GM18526 (cell line): ENCODE data around the gene PRPH.
A peak's percentile ranks its signal among the peaks of the same experiment; 100 is the strongest.

ENCODE experiments used
- POLR2A ChIP-seq: IDR thresholded peaks from 3 replicates; pipeline ENCODE4 v1.6.1; 2011; ENCODE audit not compliant: insufficient read length; ENCODE audit errors: extremely low read depth

PRPH gene

GRCh38 chr12:49294086-49294803 lies 702 bp upstream of the PRPH start:
- TF ChIP-seq POLR2A = no peak

- TF ChIP-seq POLR2A = no peak
Measured at GRCh38 chr12:49294804-49295081, 204 bp upstream of the PRPH start.

GRCh38 chr12:49296034-49296835 lies 1.3 kb downstream of the PRPH start:
- TF ChIP-seq POLR2A = no peak

DNA sequence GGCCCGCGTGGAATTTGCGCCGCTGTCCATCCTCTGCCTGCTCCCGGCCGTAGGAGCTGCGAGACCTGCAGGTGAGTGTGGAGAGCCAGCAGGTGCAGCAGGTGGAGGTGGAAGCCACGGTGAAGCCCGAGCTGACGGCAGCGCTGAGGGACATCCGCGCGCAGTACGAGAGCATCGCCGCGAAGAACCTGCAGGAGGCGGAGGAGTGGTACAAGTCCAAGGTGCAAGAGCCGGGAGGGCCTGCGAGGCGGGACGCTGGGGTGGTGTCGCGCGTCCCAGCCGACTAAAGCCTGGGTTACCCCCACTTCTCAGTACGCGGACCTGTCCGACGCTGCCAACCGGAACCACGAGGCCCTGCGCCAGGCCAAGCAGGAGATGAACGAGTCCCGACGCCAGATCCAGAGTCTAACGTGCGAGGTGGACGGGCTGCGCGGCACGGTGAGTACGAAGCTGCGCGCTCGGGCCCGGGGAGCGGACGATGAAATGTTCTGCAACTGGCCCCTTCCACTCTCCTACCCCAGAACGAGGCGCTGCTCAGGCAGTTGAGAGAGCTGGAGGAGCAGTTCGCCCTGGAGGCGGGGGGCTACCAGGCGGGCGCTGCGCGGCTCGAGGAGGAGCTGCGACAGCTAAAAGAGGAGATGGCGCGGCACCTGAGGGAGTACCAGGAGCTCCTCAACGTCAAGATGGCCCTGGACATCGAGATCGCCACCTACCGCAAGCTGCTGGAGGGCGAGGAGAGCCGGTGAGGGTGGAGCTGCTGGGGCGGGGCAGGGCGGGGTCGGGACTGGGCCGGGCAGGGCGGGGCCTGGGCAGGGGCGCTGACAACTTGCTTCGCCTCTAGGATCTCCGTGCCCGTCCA lies 2.1 kb downstream of the PRPH start:
- TF ChIP-seq POLR2A = no peak

DNA sequence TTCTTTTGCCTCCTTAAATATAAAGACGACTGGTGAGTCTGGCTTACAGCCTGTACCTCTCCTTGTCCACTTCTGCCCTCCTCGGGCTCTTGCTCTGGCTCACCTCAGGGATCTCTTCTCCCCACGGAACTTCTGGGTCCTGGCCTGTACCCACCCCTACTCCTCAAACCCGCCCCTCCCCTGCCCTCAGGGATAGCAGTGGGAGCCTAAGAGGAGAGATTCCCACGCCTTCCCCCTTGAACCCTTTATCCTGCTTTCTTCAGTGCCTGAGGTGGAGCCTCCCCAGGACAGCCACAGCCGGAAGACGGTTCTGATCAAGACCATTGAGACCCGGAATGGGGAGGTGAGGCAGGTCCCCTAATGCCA lies 2.7 kb downstream of the PRPH start:
- TF ChIP-seq POLR2A = no peak

DNA sequence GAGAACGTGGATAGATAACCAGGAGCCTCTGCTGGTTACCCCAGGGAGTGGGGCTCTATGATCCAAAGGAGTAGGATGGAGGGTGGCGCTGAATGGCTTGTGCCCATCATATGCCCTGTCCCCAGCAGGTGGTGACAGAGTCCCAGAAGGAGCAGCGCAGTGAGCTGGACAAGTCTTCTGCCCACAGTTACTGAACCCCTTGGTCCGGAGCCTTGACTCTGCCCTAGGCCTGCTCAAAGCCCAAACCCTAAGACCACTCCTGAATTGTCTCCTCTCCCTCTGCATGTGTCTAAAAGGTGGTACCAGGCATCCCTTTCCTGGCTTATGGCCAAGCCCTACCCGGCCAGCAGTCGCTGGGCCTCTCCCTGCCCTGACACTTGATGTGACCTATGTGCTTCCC lies 3.2 kb downstream of the PRPH start:
- no peak for TF ChIP-seq POLR2A

DNA sequence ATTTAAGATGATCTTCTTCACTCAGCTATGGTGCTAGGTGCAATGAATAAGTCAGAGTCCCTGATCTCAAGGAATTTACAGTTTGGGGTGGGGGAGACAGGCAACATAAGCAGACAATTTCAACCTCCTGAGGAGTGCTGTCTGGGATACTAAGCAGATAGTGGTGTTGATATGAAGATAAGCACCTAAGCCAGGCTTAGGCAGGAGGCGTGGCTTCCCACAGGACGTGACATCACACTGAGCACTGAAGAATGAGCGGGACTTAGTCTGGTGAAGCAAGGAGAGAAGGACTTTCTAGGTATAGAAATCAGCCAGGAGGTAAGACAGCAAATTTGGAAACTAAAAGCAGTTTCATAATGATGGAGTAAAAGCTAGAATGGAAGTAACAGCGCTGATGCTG lies 6.8 kb downstream of the PRPH start:
- no peak for TF ChIP-seq POLR2A

- no peak for TF ChIP-seq POLR2A
Measured at GRCh38 chr12:49304161-49304560, 9.2 kb downstream of the PRPH start.

GRCh38 chr12:49305762-49306510 lies 11.0 kb downstream of the PRPH start:
- no peak for TF ChIP-seq POLR2A

DNA sequence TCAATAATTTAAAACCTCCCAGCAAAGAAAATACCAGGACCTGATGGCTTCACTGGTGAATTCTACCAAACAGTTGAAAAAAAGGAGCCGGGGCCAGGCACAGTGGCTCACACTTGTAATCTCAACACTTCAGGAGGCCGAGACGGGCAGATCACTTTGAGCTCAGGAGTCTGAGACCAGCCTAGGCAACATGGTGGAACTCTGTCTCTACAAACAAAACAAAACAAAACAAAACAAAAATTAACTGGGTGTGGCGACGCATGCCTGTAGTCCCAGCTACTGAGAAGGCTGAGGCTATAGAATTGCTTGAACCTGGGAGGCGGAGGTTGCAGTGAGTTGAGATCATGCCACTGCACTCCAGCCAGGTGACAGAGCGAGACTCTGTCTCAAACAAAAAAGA lies 14.4 kb downstream of the PRPH start:
- no peak for TF ChIP-seq POLR2A

DNA sequence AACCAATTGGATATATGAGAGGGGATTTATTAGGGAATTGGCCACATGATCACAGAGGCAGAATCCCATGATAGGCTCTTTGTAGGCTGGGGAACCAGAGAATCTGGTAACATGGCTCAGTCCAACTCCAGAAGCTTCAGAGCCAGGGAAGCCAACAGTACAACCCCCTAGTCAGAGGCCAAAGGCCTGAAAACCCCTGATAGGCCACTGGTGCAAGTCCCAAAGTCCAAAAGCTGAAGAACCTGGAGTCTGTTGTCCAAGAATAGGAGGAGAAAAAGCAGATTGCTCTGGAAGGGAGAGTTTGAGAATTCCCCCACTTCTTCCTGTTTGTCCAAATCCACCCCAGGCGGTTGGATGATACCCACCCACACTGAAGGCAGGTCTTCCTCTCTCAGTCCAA lies 19.9 kb downstream of the PRPH start:
- no peak for TF ChIP-seq POLR2A

DNA sequence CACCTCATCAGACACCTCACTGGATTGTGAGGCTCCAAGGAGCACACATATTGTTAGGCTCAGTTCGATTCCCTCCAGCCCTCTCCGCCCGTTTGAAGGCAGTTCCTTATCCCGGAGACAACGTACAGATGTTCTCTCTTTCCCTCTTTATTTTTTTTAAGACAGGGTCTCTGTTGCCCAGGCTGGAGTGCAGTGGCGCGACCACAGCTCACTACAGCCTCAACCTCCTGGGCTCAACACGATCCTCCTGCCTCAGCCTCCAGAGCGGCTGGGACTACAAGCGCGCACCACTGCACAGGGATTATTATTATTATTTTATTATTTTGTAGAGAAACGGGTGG lies 27.4 kb downstream of the PRPH start:
- no peak for TF ChIP-seq POLR2A

- peak; percentile 78 for TF ChIP-seq POLR2A
Measured at GRCh38 chr12:49322708-49323523, 28.0 kb downstream of the PRPH start, which contains the start of gene TROAP. TROAP (plus strand) TSS chr12:49323255; CDS start chr12:49323609, 354 bp downstream.

GRCh38 chr12:49323524-49324097 lies 28.7 kb downstream of the PRPH start:
- TF ChIP-seq POLR2A = no peak
